ENCODE measurements around the gene NCR3LG1.

NCR3LG1 gene

DNA sequence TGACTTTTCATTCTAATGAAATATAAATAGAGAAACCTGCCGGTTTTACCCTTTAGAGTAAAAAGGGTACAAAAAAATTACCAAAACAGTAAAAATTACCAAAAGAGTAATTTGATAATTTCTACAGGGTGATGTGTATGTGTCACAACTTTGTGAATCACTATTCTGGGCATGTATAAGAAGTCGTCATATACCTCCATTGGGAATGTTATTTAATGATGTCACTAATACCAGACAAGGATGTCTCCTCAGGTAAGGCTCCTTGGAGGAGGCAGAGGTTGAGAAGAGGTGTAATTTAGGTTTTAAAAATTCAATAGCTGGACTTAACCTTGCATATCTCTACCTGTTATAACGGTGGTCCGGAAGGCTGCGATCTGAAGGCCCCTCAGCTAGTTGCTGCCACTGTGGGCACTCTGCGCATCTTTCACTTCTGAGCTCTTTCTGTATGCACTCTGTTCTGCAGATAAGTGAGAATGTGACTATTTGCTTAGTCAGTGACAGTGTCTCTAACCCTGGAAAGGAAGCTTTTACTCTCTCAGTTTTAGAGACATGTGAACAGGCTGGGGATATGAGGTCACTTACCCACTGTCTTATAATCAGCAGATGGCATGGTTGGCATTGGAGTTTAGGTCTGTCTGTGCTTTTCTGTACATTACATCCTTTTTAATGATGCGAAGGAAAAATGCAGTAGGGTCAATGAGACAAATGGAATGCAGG, 987 bp upstream of the NCR3LG1 start:
- Histone ChIP-seq H3K4me3 (replicated peaks; ENCODE audit: insufficient read depth, low read length) (no peak overlapping the region), H3K27me3 (ENCODE audit: insufficient read depth, poor library complexity, severe bottlenecking) (no peaks in the 10 kb centered on the region), H3K27ac (replicated peaks) (peak overlapping the region; percentile 92)
- TF ChIP-seq GABPA (IDR thresholded peaks at IDR 0.05; ENCODE audit: low read depth) (no peak), POLR2AphosphoS5 (IDR thresholded peaks at IDR 0.05; ENCODE audit: low read depth) (no peak; the same call in 1 of the 2 replicates), SPI1 (IDR thresholded peaks at IDR 0.05; ENCODE audit: borderline replicate concordance, low read depth) (no peak)
- TF ChIP-seq, protein P1, sequence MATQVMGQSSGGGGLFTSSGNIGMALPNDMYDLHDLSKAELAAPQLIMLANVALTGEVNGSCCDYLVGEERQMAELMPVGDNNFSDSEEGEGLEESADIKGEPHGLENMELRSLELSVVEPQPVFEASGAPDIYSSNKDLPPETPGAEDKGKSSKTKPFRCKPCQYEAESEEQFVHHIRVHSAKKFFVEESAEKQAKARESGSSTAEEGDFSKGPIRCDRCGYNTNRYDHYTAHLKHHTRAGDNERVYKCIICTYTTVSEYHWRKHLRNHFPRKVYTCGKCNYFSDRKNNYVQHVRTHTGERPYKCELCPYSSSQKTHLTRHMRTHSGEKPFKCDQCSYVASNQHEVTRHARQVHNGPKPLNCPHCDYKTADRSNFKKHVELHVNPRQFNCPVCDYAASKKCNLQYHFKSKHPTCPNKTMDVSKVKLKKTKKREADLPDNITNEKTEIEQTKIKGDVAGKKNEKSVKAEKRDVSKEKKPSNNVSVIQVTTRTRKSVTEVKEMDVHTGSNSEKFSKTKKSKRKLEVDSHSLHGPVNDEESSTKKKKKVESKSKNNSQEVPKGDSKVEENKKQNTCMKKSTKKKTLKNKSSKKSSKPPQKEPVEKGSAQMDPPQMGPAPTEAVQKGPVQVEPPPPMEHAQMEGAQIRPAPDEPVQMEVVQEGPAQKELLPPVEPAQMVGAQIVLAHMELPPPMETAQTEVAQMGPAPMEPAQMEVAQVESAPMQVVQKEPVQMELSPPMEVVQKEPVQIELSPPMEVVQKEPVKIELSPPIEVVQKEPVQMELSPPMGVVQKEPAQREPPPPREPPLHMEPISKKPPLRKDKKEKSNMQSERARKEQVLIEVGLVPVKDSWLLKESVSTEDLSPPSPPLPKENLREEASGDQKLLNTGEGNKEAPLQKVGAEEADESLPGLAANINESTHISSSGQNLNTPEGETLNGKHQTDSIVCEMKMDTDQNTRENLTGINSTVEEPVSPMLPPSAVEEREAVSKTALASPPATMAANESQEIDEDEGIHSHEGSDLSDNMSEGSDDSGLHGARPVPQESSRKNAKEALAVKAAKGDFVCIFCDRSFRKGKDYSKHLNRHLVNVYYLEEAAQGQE (IDR thresholded peaks at IDR 0.05; ENCODE audit: insufficient replicate concordance, low read depth), result no peak
- TF ChIP-seq, protein P2, sequence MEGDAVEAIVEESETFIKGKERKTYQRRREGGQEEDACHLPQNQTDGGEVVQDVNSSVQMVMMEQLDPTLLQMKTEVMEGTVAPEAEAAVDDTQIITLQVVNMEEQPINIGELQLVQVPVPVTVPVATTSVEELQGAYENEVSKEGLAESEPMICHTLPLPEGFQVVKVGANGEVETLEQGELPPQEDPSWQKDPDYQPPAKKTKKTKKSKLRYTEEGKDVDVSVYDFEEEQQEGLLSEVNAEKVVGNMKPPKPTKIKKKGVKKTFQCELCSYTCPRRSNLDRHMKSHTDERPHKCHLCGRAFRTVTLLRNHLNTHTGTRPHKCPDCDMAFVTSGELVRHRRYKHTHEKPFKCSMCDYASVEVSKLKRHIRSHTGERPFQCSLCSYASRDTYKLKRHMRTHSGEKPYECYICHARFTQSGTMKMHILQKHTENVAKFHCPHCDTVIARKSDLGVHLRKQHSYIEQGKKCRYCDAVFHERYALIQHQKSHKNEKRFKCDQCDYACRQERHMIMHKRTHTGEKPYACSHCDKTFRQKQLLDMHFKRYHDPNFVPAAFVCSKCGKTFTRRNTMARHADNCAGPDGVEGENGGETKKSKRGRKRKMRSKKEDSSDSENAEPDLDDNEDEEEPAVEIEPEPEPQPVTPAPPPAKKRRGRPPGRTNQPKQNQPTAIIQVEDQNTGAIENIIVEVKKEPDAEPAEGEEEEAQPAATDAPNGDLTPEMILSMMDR (IDR thresholded peaks at IDR 0.05; ENCODE audit: insufficient read depth, low read length), result no peak
- no peak for DNase-seq (ENCODE audit: low read depth in 1 of 2, low spot score in 1 of 2)

DNA sequence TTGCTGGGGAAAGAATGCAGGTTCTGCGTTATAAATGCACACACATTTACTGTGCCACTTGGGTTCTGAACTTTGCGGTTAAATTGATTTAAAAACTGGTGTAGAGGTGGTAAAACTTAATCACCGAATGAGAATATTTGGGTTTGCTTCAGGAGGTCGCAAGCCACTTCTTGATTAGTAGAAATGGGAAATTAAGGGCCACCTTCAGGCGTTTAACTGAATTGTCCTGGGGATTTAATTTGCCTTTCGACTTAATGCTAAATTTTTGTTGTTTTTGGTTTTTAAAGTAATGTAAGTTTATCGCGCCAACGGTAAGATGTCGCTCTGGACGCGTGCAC, 459 bp upstream of the NCR3LG1 start:
- H3K4me3 ChIP-seq (replicated peaks; ENCODE audit: insufficient read depth, low read length), result peak overlapping the region; percentile 50
- TF ChIP-seq, protein P2 (IDR thresholded peaks at IDR 0.05; ENCODE audit: insufficient read depth, low read length), result no peak
- TF ChIP-seq GABPA (IDR thresholded peaks at IDR 0.05; ENCODE audit: low read depth) (no peak), POLR2AphosphoS5 (IDR thresholded peaks at IDR 0.05; ENCODE audit: low read depth) (no peak), SPI1 (IDR thresholded peaks at IDR 0.05; ENCODE audit: borderline replicate concordance, low read depth) (no peak)
- TF ChIP-seq, protein P1 (IDR thresholded peaks at IDR 0.05; ENCODE audit: insufficient replicate concordance, low read depth), result no peak
- H3K27ac ChIP-seq (replicated peaks), result peak overlapping the region; percentile 92

DNA sequence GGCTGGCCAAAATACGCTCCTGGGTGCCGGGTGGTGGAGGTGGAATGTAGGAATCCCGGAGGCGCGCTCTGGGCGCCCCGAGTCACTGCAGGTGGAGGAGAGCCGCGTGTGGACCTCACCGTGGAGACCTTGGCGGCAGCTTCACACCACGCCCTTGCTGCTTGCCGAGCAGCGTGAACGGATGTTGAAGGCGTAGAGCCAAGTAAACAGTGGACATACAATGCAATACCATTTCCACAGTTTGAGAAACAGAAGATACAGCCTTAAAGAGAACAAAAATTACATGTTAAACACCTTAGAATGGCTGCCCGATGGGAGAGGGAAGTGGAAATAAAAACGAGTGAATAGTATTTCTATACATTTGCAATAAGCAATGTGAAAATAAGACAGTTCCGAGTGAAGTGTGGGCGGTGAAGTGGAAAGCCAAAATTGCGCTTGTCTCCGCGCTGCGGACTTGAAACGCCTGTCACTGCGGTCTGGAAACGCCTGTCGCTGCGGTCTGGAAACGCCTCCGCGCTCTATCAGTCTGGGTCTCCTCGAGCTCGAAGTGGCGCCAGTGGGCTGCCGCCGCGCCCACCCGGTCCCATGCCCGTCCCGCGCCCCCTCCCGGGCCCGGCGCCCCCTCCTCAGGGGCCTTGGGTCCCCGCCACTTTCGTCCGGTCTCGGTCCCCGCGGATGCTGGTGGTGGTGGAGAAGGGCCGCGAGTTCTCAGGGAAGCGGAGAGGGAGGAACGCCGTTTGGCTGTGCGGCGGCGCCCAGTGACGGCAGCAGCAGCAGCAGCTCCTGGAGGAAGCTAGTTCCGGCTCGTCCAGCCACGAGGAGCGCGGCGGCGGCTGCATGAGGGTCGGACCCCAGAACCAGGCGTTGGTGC, 1.6 kb downstream of the NCR3LG1 start:
- peak; percentile 54 to 83 for DNase-seq (ENCODE audit: low read depth in 1 of 2, low spot score in 1 of 2)
- peak overlapping the region; percentile 50 for H3K4me3 ChIP-seq (replicated peaks; ENCODE audit: insufficient read depth, low read length)
- H3K27me3 ChIP-seq (ENCODE audit: insufficient read depth, poor library complexity, severe bottlenecking), result no peaks in the 10 kb centered on the region
- TF ChIP-seq GABPA (IDR thresholded peaks at IDR 0.05; ENCODE audit: low read depth) (no peak), SPI1 (IDR thresholded peaks at IDR 0.05; ENCODE audit: borderline replicate concordance, low read depth) (no peak), POLR2AphosphoS5 (IDR thresholded peaks at IDR 0.05; ENCODE audit: low read depth) (peak; percentile 92; the same call in 1 of the 2 replicates)
- TF ChIP-seq, protein P1 (IDR thresholded peaks at IDR 0.05; ENCODE audit: insufficient replicate concordance, low read depth), result no peak
- TF ChIP-seq, protein P2 (IDR thresholded peaks at IDR 0.05; ENCODE audit: insufficient read depth, low read length), result no peak
- H3K27ac ChIP-seq (replicated peaks), result peak overlapping the region; percentile 92

More for the DNA sequence above, 459 bp upstream of the NCR3LG1 start:
- H3K27me3 ChIP-seq (ENCODE audit: insufficient read depth, poor library complexity, severe bottlenecking), result no peaks in the 10 kb centered on the region
- peak in 1 of 2 experiments; percentile 14 for DNase-seq (ENCODE audit: low read depth in 1 of 2, low spot score in 1 of 2)
